Endothelial cell of umbilical vein (primary cell): Measurements from ENCODE around the gene SMIM36. TPM values are rescaled to one million over a fixed set of nuclear protein-coding genes. Genes with fewer than 3 reads are reported as not detected.
A peak's percentile ranks its signal among the peaks of the same experiment; 100 is the strongest.

Experiments
- BruUV-seq: library from RNA; stranded (reverse); fragments of 400-500 nt; replicated peaks from 2 replicates; lab custom pipeline; 2021; lab: Mats Ljungman, UMichigan
- CTCF ChIA-PET: fragments of 300-600, 350-600 bp; sonication (Branson Sonifier 250); formaldehyde crosslinking; loops from one replicate; lab custom pipeline; 2021; ENCODE audit warnings: antibody characterized with exemption, inconsistent platforms; lab: Charles Lee
- POLR2A ChIA-PET: fragments of 300-600, 350-600 bp; sonication (Branson Sonifier 250); formaldehyde crosslinking; loops from one replicate; lab custom pipeline; 2021; ENCODE audit warnings: antibody characterized with exemption, inconsistent platforms; lab: Charles Lee
- DNase-seq: peaks from one replicate; pipeline ENCODE4 v3.0.0-alpha.2; 2011; ENCODE audit warnings: low read depth, low spot score
- FAIRE-seq: peaks from 2 replicates; lab custom pipeline; 2011; peaks lifted over from hg19 to GRCh38; lab: Jason Lieb, UNC
- H2AFZ ChIP-seq: 2 replicates; pipeline ENCODE4 v1.6.0; 2012; ENCODE audit warnings: low read depth, low read length, control low read depth, inconsistent platforms
- H3K27ac ChIP-seq: 2 replicates; pipeline ENCODE4 v1.5.1; 2011; ENCODE audit warnings: low read depth, mild to moderate bottlenecking, control low read depth, low read length, moderate library complexity; ENCODE audit not compliant: insufficient read depth
- H3K27me3 ChIP-seq, 2 experiments: 2 replicates each; pipeline versions ENCODE4 v1.6.0 to v1.6.1; 2011; ENCODE audit warnings: low read length in 2 of 2, mixed read lengths in 1 of 2; ENCODE audit not compliant: control insufficient read depth in 2 of 2, insufficient read depth in 2 of 2
- H3K36me3 ChIP-seq, 2 experiments: 2 replicates in 1 of 2; 3 replicates in 1 of 2; pipeline ENCODE4 v1.5.1; 2011; ENCODE audit warnings: low read length in 2 of 2, mild to moderate bottlenecking in 1 of 2, moderate library complexity in 1 of 2; ENCODE audit not compliant: control insufficient read depth in 2 of 2, insufficient read depth in 2 of 2; ENCODE audit errors: extremely low read depth in 1 of 2
- H3K4me1 ChIP-seq: 3 replicates; pipeline ENCODE4 v1.5.1; 2011; ENCODE audit warnings: mild to moderate bottlenecking, low read length; ENCODE audit not compliant: control insufficient read depth, insufficient read depth; ENCODE audit errors: extremely low read depth
- H3K4me2 ChIP-seq: 2 replicates; pipeline ENCODE4 v1.6.1; 2011; ENCODE audit warnings: low read length, control low read depth, mixed read lengths; ENCODE audit not compliant: insufficient read depth
- H3K4me3 ChIP-seq, 3 experiments: fragments of 200-600 bp in 1 of 3; sonication (generic), shearing (Covaris generic) in 1 of 3; replicated peaks in 1 of 3; 2 replicates each; pipeline ENCODE4 v1.5.1; 2011 to 2016; ENCODE audit warnings: control low read depth in 3 of 3, low read length in 3 of 3, mild to moderate bottlenecking in 2 of 3, inconsistent platforms in 1 of 3, low read depth in 1 of 3, moderate library complexity in 1 of 3; ENCODE audit not compliant: insufficient read depth in 1 of 3
- H3K79me2 ChIP-seq: 2 replicates; pipeline ENCODE4 v1.6.0; 2012; ENCODE audit warnings: low read length, inconsistent platforms; ENCODE audit not compliant: control insufficient read depth, insufficient read depth
- H3K9ac ChIP-seq: replicated peaks from 2 replicates; pipeline ENCODE3; 2011; ENCODE audit warnings: low read length, control low read depth; ENCODE audit not compliant: insufficient read depth; ENCODE audit errors: extremely low read depth
- H3K9me1 ChIP-seq: replicated peaks from 3 replicates; pipeline ENCODE4 v1.6.0; 2011; ENCODE audit warnings: mild to moderate bottlenecking, low read length; ENCODE audit not compliant: control insufficient read depth, insufficient read depth; ENCODE audit errors: extremely low read depth
- H3K9me3 ChIP-seq: replicated peaks from 2 replicates; pipeline ENCODE4 v1.5.1; 2012; ENCODE audit warnings: low read length, inconsistent platforms; ENCODE audit not compliant: control insufficient read depth, insufficient read depth
- H4K20me1 ChIP-seq: replicated peaks from 2 replicates; pipeline ENCODE3; 2011; ENCODE audit warnings: mild to moderate bottlenecking, low read length; ENCODE audit not compliant: control insufficient read depth, insufficient read depth; ENCODE audit errors: extremely low read depth
- CTCF ChIP-seq, 2 donors: IDR thresholded peaks; 1 replicate in 1 of 2; 2 replicates in 1 of 2; pipeline ENCODE4 v1.5.1; 2011; ENCODE audit warnings: low read length in 2 of 2, mild to moderate bottlenecking in 2 of 2, moderate library complexity in 2 of 2, control low read depth in 1 of 2, inconsistent platforms in 1 of 2, low read depth in 1 of 2; ENCODE audit not compliant: insufficient read depth in 1 of 2; ENCODE audit errors: extremely low read depth in 1 of 2
- EZH2 ChIP-seq: IDR thresholded peaks from 2 replicates; pipeline ENCODE4 v1.6.1; 2012; ENCODE audit warnings: borderline replicate concordance, low read depth, mild to moderate bottlenecking, moderate library complexity, low read length, inconsistent platforms; ENCODE audit not compliant: severe bottlenecking
- FOS ChIP-seq: IDR thresholded peaks from 2 replicates; pipeline ENCODE4 v1.6.1; 2011; ENCODE audit warnings: mild to moderate bottlenecking, low read length, moderate library complexity, borderline replicate concordance; ENCODE audit not compliant: insufficient read depth
- GATA2 ChIP-seq: IDR thresholded peaks from 2 replicates; pipeline ENCODE4 v1.7.0; 2011; ENCODE audit warnings: low read depth, mild to moderate bottlenecking, moderate library complexity, mixed read lengths, low read length; ENCODE audit not compliant: insufficient read length, insufficient read depth
- JUN ChIP-seq: IDR thresholded peaks from 2 replicates; pipeline ENCODE4 v1.6.1; 2011; ENCODE audit warnings: borderline replicate concordance, low read depth; ENCODE audit not compliant: insufficient read length, insufficient read depth
- MAX ChIP-seq: IDR thresholded peaks from 2 replicates; pipeline ENCODE4 v1.6.1; 2011; ENCODE audit not compliant: insufficient read depth, insufficient read length
- MYC ChIP-seq: IDR thresholded peaks from one replicate; pipeline ENCODE4 v1.6.1; 2011; ENCODE audit warnings: mild to moderate bottlenecking, low read depth, low read length
- POLR2A ChIP-seq: IDR thresholded peaks from 2 replicates; pipeline ENCODE4 v1.6.1; 2012; ENCODE audit warnings: low read depth, mild to moderate bottlenecking, control low read depth, low read length
- POLR2AphosphoS5 ChIP-seq: IDR thresholded peaks from 2 replicates; pipeline ENCODE4 v1.6.1; 2012; ENCODE audit warnings: low read depth, mild to moderate bottlenecking, control low read depth, low read length, moderate library complexity; ENCODE audit not compliant: insufficient read depth
- dilution Hi-C: fragments of 300-500 bp; cut with MboI; formaldehyde crosslinking; loops from one replicate; pipeline ENCODE4 v1.15.0; 2019; ENCODE audit warnings: low sequenced_read_pairs; ENCODE audit not compliant: extremely low pct_ligation_motif_present
- intact Hi-C: fragments of 100-400 bp; cut with micrococcal nuclease; formaldehyde crosslinking; loops from one replicate; pipeline ENCODE4 v1.10.0; 2022
- polyA plus RNA-seq, 4 experiments: library from polyadenylated mRNA; depleted of rRNA in 3 of 4; stranded (reverse) in 3 of 4; unstranded in 1 of 4; fragments of >200 nt; gene quantifications; 2 replicates each; pipeline versions ENCODE4 v1.2.1 to v1.2.3, GENCODE V29; 2011 to 2012; ENCODE audit warnings: missing spikeins in 1 of 4
- total RNA-seq: library from RNA; stranded (reverse); gene quantifications from 2 replicates; pipeline ENCODE4 v1.2.3, GENCODE V29; 2021

Gene SMIM36
- total and polyA plus RNA-seq, 2 donors (not counting 3 experiments of a cell fraction or from before 2014, with no cell fraction given) = not detected

- intact Hi-C loops (loop anchor here (2.0 to 10.0 kb wide), 4 partner anchors 33 to 332 kb away; partner anchors contain the start of genes PCTP and SMIM36), dilution Hi-C loops (no loop called here)
- peaks cover 13% of the 10 kb centered on the region for H3K4me1 ChIP-seq
- peak overlapping the region; percentile 97 for H3K4me2 ChIP-seq
- ChIA-PET CTCF (no interaction called here), POLR2A (no interaction called here)
- peak overlapping the region; percentile 100 for H2AFZ ChIP-seq
- no peaks in the 10 kb centered on the region for H3K79me2 ChIP-seq
- TF ChIP-seq GATA2 (no peak), MYC (no peak), JUN (no peak), FOS (no peak), EZH2 (no peak), POLR2A (no peak), POLR2AphosphoS5 (no peak), MAX (no peak), CTCF (IDR thresholded peaks at IDR 0.05; ENCODE audit: extremely low read depth in 1 of 2, insufficient read depth in 1 of 2, low read depth in 1 of 2, low read length in 2 of 2) (no peak)
- no peak overlapping the region for H3K9ac ChIP-seq
- H4K20me1 ChIP-seq = no peaks in the 10 kb centered on the region
- no TSS peak for BruUV-seq
- H3K27ac ChIP-seq = no peak overlapping the region
- H3K36me3 ChIP-seq = no peaks in the 10 kb centered on the region
- no peaks in the 10 kb centered on the region for H3K9me3 ChIP-seq
- peak overlapping the region; percentile 89 to 97 (median 92) for H3K4me3 ChIP-seq
- H3K9me1 ChIP-seq = no peaks in the 10 kb centered on the region
- FAIRE-seq (no peak), DNase-seq (no peak)
- H3K27me3 ChIP-seq = peaks cover 6 to 22% of the 10 kb centered on the region in 2 experiments
These were observed 91.0 kb downstream of the SMIM36 start for GRCh38 chr17:55420067-55420775.
